Keratinocyte (primary cell): Measurements from ENCODE around the gene EOGT. TPM values are rescaled to one million over a fixed set of nuclear protein-coding genes. Genes with fewer than 3 reads are reported as not detected.

Experiments used
- DNase-seq: peaks from one replicate; pipeline ENCODE4 v3.0.0-alpha.2; 2011; ENCODE audit warnings: low read depth, missing footprints, low spot score
- FAIRE-seq: peaks from 2 replicates; lab custom pipeline; 2011; peaks lifted over from hg19 to GRCh38; lab: Jason Lieb, UNC
- H2AFZ ChIP-seq: 2 replicates; pipeline ENCODE4 v1.6.0; 2012; ENCODE audit warnings: low read length, control low read depth, inconsistent platforms; ENCODE audit not compliant: control insufficient read depth
- H3K27ac ChIP-seq: 2 replicates; pipeline ENCODE4 v1.5.1; 2011; ENCODE audit warnings: low read length; ENCODE audit not compliant: control insufficient read depth, insufficient read depth
- H3K27me3 ChIP-seq: 3 replicates; pipeline ENCODE4 v1.6.0; 2011; ENCODE audit warnings: low read length; ENCODE audit not compliant: control insufficient read depth, insufficient read depth; ENCODE audit errors: extremely low read depth
- H3K36me3 ChIP-seq, 2 experiments: 2 replicates in 1 of 2; 3 replicates in 1 of 2; pipeline ENCODE4 v1.5.1; 2011; ENCODE audit warnings: low read length in 2 of 2, mild to moderate bottlenecking in 1 of 2; ENCODE audit not compliant: control insufficient read depth in 2 of 2, insufficient read depth in 2 of 2; ENCODE audit errors: extremely low read depth in 1 of 2
- H3K4me1 ChIP-seq: 3 replicates; pipeline ENCODE4 v1.5.1; 2011; ENCODE audit warnings: low read length; ENCODE audit not compliant: control insufficient read depth, insufficient read depth; ENCODE audit errors: extremely low read depth
- H3K4me2 ChIP-seq: 3 replicates; pipeline ENCODE4 v1.6.0; 2011; ENCODE audit warnings: low read depth, low read length; ENCODE audit not compliant: control insufficient read depth, insufficient read depth; ENCODE audit errors: extremely low read depth
- H3K4me3 ChIP-seq, 3 experiments: fragments of 200-600 bp in 1 of 3; sonication (generic) in 1 of 3; 2 replicates in 2 of 3; 3 replicates in 1 of 3; pipeline ENCODE4 v1.5.1; 2011 to 2016; ENCODE audit warnings: low read length in 3 of 3, mild to moderate bottlenecking in 3 of 3, control low read depth in 2 of 3, inconsistent platforms in 1 of 3, low read depth in 1 of 3, mixed read lengths in 1 of 3, mixed run types in 1 of 3, moderate library complexity in 1 of 3; ENCODE audit not compliant: control insufficient read depth in 2 of 3, insufficient read depth in 2 of 3; ENCODE audit errors: extremely low read depth in 1 of 3
- H3K79me2 ChIP-seq: 2 replicates; pipeline ENCODE4 v1.6.0; 2012; ENCODE audit warnings: low read length; ENCODE audit not compliant: control insufficient read depth, insufficient read depth
- H3K9ac ChIP-seq: 3 replicates; pipeline ENCODE4 v1.6.0; 2011; ENCODE audit warnings: low read length; ENCODE audit not compliant: control insufficient read depth, insufficient read depth; ENCODE audit errors: extremely low read depth
- H3K9me1 ChIP-seq: 3 replicates; pipeline ENCODE4 v1.6.0; 2011; ENCODE audit warnings: low read length; ENCODE audit not compliant: control insufficient read depth, insufficient read depth; ENCODE audit errors: extremely low read depth
- H3K9me3 ChIP-seq: 2 replicates; pipeline ENCODE4 v1.5.1; 2012; ENCODE audit warnings: low read depth, low read length; ENCODE audit not compliant: control insufficient read depth
- H4K20me1 ChIP-seq: 3 replicates; pipeline ENCODE4 v1.6.0; 2011; ENCODE audit warnings: low read length; ENCODE audit not compliant: control insufficient read depth, insufficient read depth; ENCODE audit errors: extremely low read depth
- EZH2 ChIP-seq: IDR thresholded peaks from one replicate; pipeline ENCODE4 v1.6.1; 2012; ENCODE audit warnings: inconsistent platforms, mild to moderate bottlenecking, low read length, moderate library complexity
- dilution Hi-C: fragments of 300-500 bp; cut with MboI; formaldehyde crosslinking; loops from one replicate; pipeline ENCODE4 v1.7.0; 2020; ENCODE audit warnings: low sequenced_read_pairs; ENCODE audit not compliant: extremely low pct_ligation_motif_present
- polyA plus RNA-seq, 5 experiments: library from polyadenylated mRNA; depleted of rRNA in 3 of 5; stranded (reverse) in 3 of 5; stranded (forward) in 1 of 5; unstranded in 1 of 5; fragments of >200 nt; gene quantifications; 1 replicate in 1 of 5; 2 replicates in 3 of 5; 3 replicates in 1 of 5; pipeline versions ENCODE4 v1.2.1 to v1.2.3, GENCODE V29; 2011 to 2012; ENCODE audit warnings: missing spikeins in 2 of 5, low read depth in 1 of 5, low replicate concordance in 1 of 5
- TF ChIP-seq, protein P1 (sequence below), 3 experiments: IDR thresholded peaks in 1 of 3; conservative IDR thresholded peaks in 1 of 3; optimal IDR thresholded peaks in 1 of 3; 2 replicates in 2 of 3; 3 replicates in 1 of 3; pipeline versions ENCODE3 to v1.5.1; 2011; ENCODE audit warnings: low read length in 3 of 3, mild to moderate bottlenecking in 3 of 3, moderate library complexity in 2 of 3, control low read depth in 1 of 3, inconsistent platforms in 1 of 3; ENCODE audit not compliant: insufficient read depth in 2 of 3; ENCODE audit errors: extremely low read depth in 1 of 3

EOGT gene
- polyA plus RNA-seq, 1 donor (not counting 4 experiments of a cell fraction or from before 2014, with no cell fraction given) = 39.0 TPM

DNA sequence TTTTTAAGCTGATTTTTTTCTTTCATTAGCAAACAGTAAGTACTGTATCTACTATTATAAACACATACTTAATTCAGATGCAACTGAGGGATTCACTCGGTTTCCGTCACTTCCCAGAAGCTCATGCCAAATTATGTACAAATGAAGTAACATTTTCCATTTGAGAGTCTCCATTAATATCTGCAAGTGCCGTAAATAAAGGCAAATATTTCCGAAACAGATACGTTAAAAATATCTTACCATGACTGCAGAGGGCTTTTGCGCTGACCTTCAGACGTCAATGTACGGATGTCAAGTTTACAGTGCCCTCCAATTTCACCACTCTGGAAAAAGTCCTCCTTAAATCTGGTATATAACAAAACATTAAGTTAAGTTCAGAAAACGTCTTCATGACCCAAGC, 9.3 kb downstream of the EOGT start:
- Histone ChIP-seq H3K9me3 (no peaks in the 10 kb centered on the region), H3K27ac (no peak overlapping the region), H3K36me3 (peaks cover 15 to 24% of the 10 kb centered on the region in 2 experiments), H2AFZ (no peak overlapping the region), H3K27me3 (no peaks in the 10 kb centered on the region), H3K9ac (no peak overlapping the region), H3K9me1 (no peaks in the 10 kb centered on the region), H3K4me1 (peaks cover 23% of the 10 kb centered on the region), H3K4me3 (no peak overlapping the region), H3K4me2 (no peak overlapping the region), H4K20me1 (no peaks in the 10 kb centered on the region), H3K79me2 (peaks cover 2% of the 10 kb centered on the region)
- DNase-seq (no peak), FAIRE-seq (no peak)
- dilution Hi-C loops = no loop called here
- TF ChIP-seq, protein P1, sequence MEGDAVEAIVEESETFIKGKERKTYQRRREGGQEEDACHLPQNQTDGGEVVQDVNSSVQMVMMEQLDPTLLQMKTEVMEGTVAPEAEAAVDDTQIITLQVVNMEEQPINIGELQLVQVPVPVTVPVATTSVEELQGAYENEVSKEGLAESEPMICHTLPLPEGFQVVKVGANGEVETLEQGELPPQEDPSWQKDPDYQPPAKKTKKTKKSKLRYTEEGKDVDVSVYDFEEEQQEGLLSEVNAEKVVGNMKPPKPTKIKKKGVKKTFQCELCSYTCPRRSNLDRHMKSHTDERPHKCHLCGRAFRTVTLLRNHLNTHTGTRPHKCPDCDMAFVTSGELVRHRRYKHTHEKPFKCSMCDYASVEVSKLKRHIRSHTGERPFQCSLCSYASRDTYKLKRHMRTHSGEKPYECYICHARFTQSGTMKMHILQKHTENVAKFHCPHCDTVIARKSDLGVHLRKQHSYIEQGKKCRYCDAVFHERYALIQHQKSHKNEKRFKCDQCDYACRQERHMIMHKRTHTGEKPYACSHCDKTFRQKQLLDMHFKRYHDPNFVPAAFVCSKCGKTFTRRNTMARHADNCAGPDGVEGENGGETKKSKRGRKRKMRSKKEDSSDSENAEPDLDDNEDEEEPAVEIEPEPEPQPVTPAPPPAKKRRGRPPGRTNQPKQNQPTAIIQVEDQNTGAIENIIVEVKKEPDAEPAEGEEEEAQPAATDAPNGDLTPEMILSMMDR (optimal IDR thresholded peaks at IDR 0.05 in 1 of 3, IDR thresholded peaks at IDR 0.05 in 1 of 3, conservative IDR thresholded peaks at IDR 0.05 in 1 of 3; ENCODE audit: extremely low read depth in 1 of 3, insufficient read depth in 2 of 3, low read length in 3 of 3) = no peak
- no peak for TF ChIP-seq EZH2

DNA sequence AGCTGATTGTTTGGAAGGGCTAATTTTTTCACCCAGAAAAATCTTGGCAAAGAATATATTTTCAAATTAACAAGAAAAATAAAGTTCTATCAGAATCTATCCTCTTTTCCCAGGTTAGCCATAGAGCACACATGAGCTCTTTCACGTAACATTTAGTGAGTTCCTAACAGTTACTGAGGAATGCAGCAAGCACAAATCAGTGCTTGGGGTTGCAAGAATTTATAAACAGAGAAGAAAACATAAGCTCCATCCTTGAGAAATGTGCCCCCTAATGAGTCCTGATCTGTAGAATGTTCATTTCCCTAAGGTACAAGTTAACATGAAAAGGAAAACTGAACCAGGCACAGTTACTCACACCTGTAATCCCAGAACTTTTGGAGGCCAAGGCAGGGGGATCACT, 13.9 kb downstream of the EOGT start:
- no peak overlapping the region for H3K4me3 ChIP-seq
- TF ChIP-seq, protein P1 (optimal IDR thresholded peaks at IDR 0.05 in 1 of 3, IDR thresholded peaks at IDR 0.05 in 1 of 3, conservative IDR thresholded peaks at IDR 0.05 in 1 of 3; ENCODE audit: extremely low read depth in 1 of 3, insufficient read depth in 2 of 3, low read length in 3 of 3) = no peak
- TF ChIP-seq EZH2 = no peak
- dilution Hi-C loops = no loop called here
- no peak overlapping the region for H2AFZ ChIP-seq
- no peak overlapping the region for H3K27ac ChIP-seq
- no peaks in the 10 kb centered on the region for H4K20me1 ChIP-seq
- no peak overlapping the region for H3K4me2 ChIP-seq
- H3K79me2 ChIP-seq = no peaks in the 10 kb centered on the region
- FAIRE-seq = no peak
- H3K4me1 ChIP-seq = peaks cover 15% of the 10 kb centered on the region
- no peaks in the 10 kb centered on the region for H3K27me3 ChIP-seq
- peaks cover 16 to 37% of the 10 kb centered on the region in 2 experiments for H3K36me3 ChIP-seq
- no peaks in the 10 kb centered on the region for H3K9me1 ChIP-seq
- DNase-seq = no peak
- H3K9ac ChIP-seq = no peak overlapping the region
- H3K9me3 ChIP-seq = no peaks in the 10 kb centered on the region
